Activated CD8-positive, alpha-beta T cell treated with anti-CD3 and anti-CD28 coated beads, Interleukin-2, amount 10 ng/mL, durations not matched to agents 7 days and 5 days (primary cell): ENCODE results near the gene DEPDC5. TPM values are rescaled to one million over a fixed set of nuclear protein-coding genes. Genes with fewer than 3 reads are reported as not detected.

Experiments used
- ATAC-seq: fragments of 150-1000 bp; cut with Tn5 transposase; one replicate; pipeline ENCODE4 v1.10.0; 2021; ENCODE audit warnings: moderate library complexity
- CTCF ChIA-PET: fragments of 350-600 bp; sonication (Branson Sonifier 250); formaldehyde crosslinking; loops from one replicate; lab custom pipeline; 2021; ENCODE audit warnings: antibody characterized with exemption; lab: Charles Lee
- POLR2A ChIA-PET: fragments of 350-600 bp; sonication (Branson Sonifier 250); formaldehyde crosslinking; loops from one replicate; lab custom pipeline; 2021; ENCODE audit warnings: antibody characterized with exemption; lab: Charles Lee
- DNase-seq: peaks from one replicate; pipeline ENCODE4 v3.0.0-alpha.2; 2020
- H3K27ac Mint-ChIP-seq: one replicate; pipeline ENCODE4 v1.8.0; 2021; ENCODE audit warnings: mild to moderate bottlenecking, mixed read lengths
- H3K27me3 Mint-ChIP-seq: one replicate; pipeline ENCODE4 v1.8.0; 2021; ENCODE audit warnings: low read depth, mixed read lengths
- H3K36me3 Mint-ChIP-seq: one replicate; pipeline ENCODE4 v1.8.0; 2021; ENCODE audit warnings: low read depth, mixed read lengths
- H3K4me1 Mint-ChIP-seq: one replicate; pipeline ENCODE4 v1.8.0; 2021; ENCODE audit warnings: low read depth, mixed read lengths
- H3K4me3 Mint-ChIP-seq: one replicate; pipeline ENCODE4 v1.8.0; 2021; ENCODE audit warnings: mild to moderate bottlenecking, mixed read lengths
- H3K9me3 Mint-ChIP-seq: one replicate; pipeline ENCODE4 v1.8.0; 2022; ENCODE audit warnings: mixed read lengths; ENCODE audit not compliant: insufficient read depth
- total RNA-seq, 2 experiments: library from RNA; stranded (reverse); gene quantifications; one replicate each; pipeline ENCODE4 v1.2.3, GENCODE V29; 2021

DEPDC5 gene
- total RNA-seq, 2 experiments from 2014 or later: 43.5 to 45.6 TPM

GRCh38 chr22:31921106-31921505, 167.3 kb downstream of the DEPDC5 start:
- no peak for ATAC-seq
- Mint-ChIP-seq H3K27ac (no peak overlapping the region), H3K4me1 (peaks cover 24% of the 10 kb centered on the region), H3K36me3 (no peaks in the 10 kb centered on the region), H3K9me3 (no peaks in the 10 kb centered on the region), H3K4me3 (no peak overlapping the region), H3K27me3 (peaks cover 17% of the 10 kb centered on the region)
- ChIA-PET CTCF (no interaction called here), POLR2A (no interaction called here)
- DNase-seq: no peak

GRCh38 chr22:31922534-31922933, 168.7 kb downstream of the DEPDC5 start:
- no peak overlapping the region for H3K27ac Mint-ChIP-seq
- H3K4me3 Mint-ChIP-seq: no peak overlapping the region
- DNase-seq: no peak
- no peaks in the 10 kb centered on the region for H3K36me3 Mint-ChIP-seq
- H3K9me3 Mint-ChIP-seq: no peaks in the 10 kb centered on the region
- ATAC-seq: no peak
- CTCF ChIA-PET: no interaction called here
- H3K27me3 Mint-ChIP-seq: peaks cover 17% of the 10 kb centered on the region
- peaks cover 14% of the 10 kb centered on the region for H3K4me1 Mint-ChIP-seq
- POLR2A ChIA-PET: no interaction called here

- H3K27me3 Mint-ChIP-seq: peaks cover 20% of the 10 kb centered on the region
- no peak for DNase-seq
- H3K4me3 Mint-ChIP-seq: no peak overlapping the region
- ChIA-PET POLR2A (no interaction called here), CTCF (no interaction called here)
- peaks cover 12% of the 10 kb centered on the region for H3K4me1 Mint-ChIP-seq
- ATAC-seq: no peak
- no peak overlapping the region for H3K27ac Mint-ChIP-seq
- H3K36me3 Mint-ChIP-seq: no peaks in the 10 kb centered on the region
- H3K9me3 Mint-ChIP-seq: no peaks in the 10 kb centered on the region
These were observed 169.3 kb downstream of the DEPDC5 start for GRCh38 chr22:31923136-31923535.

- Mint-ChIP-seq H3K9me3 (no peaks in the 10 kb centered on the region), H3K4me1 (peaks cover 12% of the 10 kb centered on the region), H3K27ac (no peak overlapping the region), H3K27me3 (peaks cover 21% of the 10 kb centered on the region), H3K4me3 (no peak overlapping the region), H3K36me3 (no peaks in the 10 kb centered on the region)
- ATAC-seq: no peak
- CTCF ChIA-PET: no interaction called here
- DNase-seq: no peak
- POLR2A ChIA-PET: no interaction called here
These were observed 169.9 kb downstream of the DEPDC5 start for GRCh38 chr22:31923747-31924146.

GRCh38 chr22:31925056-31925455, 171.2 kb downstream of the DEPDC5 start:
- POLR2A ChIA-PET: no interaction called here
- H3K27ac Mint-ChIP-seq: no peak overlapping the region
- no peak overlapping the region for H3K4me3 Mint-ChIP-seq
- H3K36me3 Mint-ChIP-seq: no peaks in the 10 kb centered on the region
- H3K9me3 Mint-ChIP-seq: no peaks in the 10 kb centered on the region
- peaks cover 12% of the 10 kb centered on the region for H3K4me1 Mint-ChIP-seq
- no peak for ATAC-seq
- DNase-seq: no peak
- CTCF ChIA-PET: no interaction called here
- H3K27me3 Mint-ChIP-seq: peaks cover 21% of the 10 kb centered on the region

GRCh38 chr22:31926024-31926423, 172.2 kb downstream of the DEPDC5 start:
- no peaks in the 10 kb centered on the region for H3K36me3 Mint-ChIP-seq
- no peak overlapping the region for H3K4me3 Mint-ChIP-seq
- H3K27ac Mint-ChIP-seq: no peak overlapping the region
- no peak for ATAC-seq
- H3K27me3 Mint-ChIP-seq: peaks cover 21% of the 10 kb centered on the region
- H3K4me1 Mint-ChIP-seq: peaks cover 12% of the 10 kb centered on the region
- H3K9me3 Mint-ChIP-seq: no peaks in the 10 kb centered on the region
- DNase-seq: no peak
- POLR2A ChIA-PET: interaction anchor here (0.7 kb wide), 1 partner anchor 160 kb away, joined by 3 read pairs; no protein-coding TSS in a partner anchor
- CTCF ChIA-PET: interaction anchor here (1.5 kb wide), 1 partner anchor 80 kb away, joined by 3 read pairs; no protein-coding TSS in a partner anchor

- ChIA-PET POLR2A (no interaction called here), CTCF (interaction anchor here (1.5 kb wide), 1 partner anchor 81 kb away, joined by 3 read pairs; no protein-coding TSS in a partner anchor)
- H3K4me1 Mint-ChIP-seq: peaks cover 14% of the 10 kb centered on the region
- H3K9me3 Mint-ChIP-seq: no peaks in the 10 kb centered on the region
- no peak overlapping the region for H3K27ac Mint-ChIP-seq
- H3K27me3 Mint-ChIP-seq: peaks cover 25% of the 10 kb centered on the region
- ATAC-seq: no peak
- no peak overlapping the region for H3K4me3 Mint-ChIP-seq
- no peak for DNase-seq
- H3K36me3 Mint-ChIP-seq: no peaks in the 10 kb centered on the region
These were observed 173.2 kb downstream of the DEPDC5 start for GRCh38 chr22:31926969-31927368.

GRCh38 chr22:31927562-31927961, 173.7 kb downstream of the DEPDC5 start:
- DNase-seq (no peak), ATAC-seq (no peak)
- POLR2A ChIA-PET: no interaction called here
- CTCF ChIA-PET: interaction anchor here (1.5 kb wide), 1 partner anchor 81 kb away, joined by 3 read pairs; no protein-coding TSS in a partner anchor
- Mint-ChIP-seq H3K36me3 (no peaks in the 10 kb centered on the region), H3K27ac (no peak overlapping the region), H3K27me3 (peaks cover 24% of the 10 kb centered on the region), H3K4me1 (peaks cover 11% of the 10 kb centered on the region), H3K9me3 (no peaks in the 10 kb centered on the region), H3K4me3 (no peak overlapping the region)

GRCh38 chr22:31929167-31929930, 175.5 kb downstream of the DEPDC5 start:
- Mint-ChIP-seq H3K9me3 (no peaks in the 10 kb centered on the region), H3K4me1 (peaks cover 2% of the 10 kb centered on the region), H3K27me3 (peaks cover 19% of the 10 kb centered on the region), H3K4me3 (no peak overlapping the region), H3K36me3 (no peaks in the 10 kb centered on the region), H3K27ac (no peak overlapping the region)
- ChIA-PET POLR2A (no interaction called here), CTCF (no interaction called here)
- no peak for ATAC-seq
- no peak for DNase-seq

GRCh38 chr22:31932863-31933262, 179.0 kb downstream of the DEPDC5 start:
- no peak for DNase-seq
- Mint-ChIP-seq H3K27me3 (peaks cover 7% of the 10 kb centered on the region), H3K9me3 (no peaks in the 10 kb centered on the region), H3K4me1 (peaks cover 9% of the 10 kb centered on the region), H3K36me3 (no peaks in the 10 kb centered on the region), H3K27ac (no peak overlapping the region), H3K4me3 (no peak overlapping the region)
- ATAC-seq: no peak
- CTCF ChIA-PET: no interaction called here
- POLR2A ChIA-PET: no interaction called here

- Mint-ChIP-seq H3K27me3 (peaks cover 3% of the 10 kb centered on the region), H3K4me1 (peaks cover 9% of the 10 kb centered on the region), H3K4me3 (no peak overlapping the region), H3K9me3 (no peaks in the 10 kb centered on the region), H3K36me3 (no peaks in the 10 kb centered on the region), H3K27ac (no peak overlapping the region)
- ChIA-PET POLR2A (no interaction called here), CTCF (no interaction called here)
- DNase-seq (no peak), ATAC-seq (no peak)
These were observed 179.6 kb downstream of the DEPDC5 start for GRCh38 chr22:31933406-31933805.

GRCh38 chr22:31933816-31934482, 180.1 kb downstream of the DEPDC5 start:
- H3K27ac Mint-ChIP-seq: no peak overlapping the region
- CTCF ChIA-PET: no interaction called here
- DNase-seq (no peak), ATAC-seq (no peak)
- POLR2A ChIA-PET: no interaction called here
- H3K4me1 Mint-ChIP-seq: peaks cover 9% of the 10 kb centered on the region
- peaks cover 3% of the 10 kb centered on the region for H3K27me3 Mint-ChIP-seq
- H3K36me3 Mint-ChIP-seq: no peaks in the 10 kb centered on the region
- H3K9me3 Mint-ChIP-seq: no peaks in the 10 kb centered on the region
- no peak overlapping the region for H3K4me3 Mint-ChIP-seq
